Esophagus muscularis mucosa (tissue), 4 donors: ENCODE measurements around the gene SSBP2. TPM values are rescaled to one million over a fixed set of nuclear protein-coding genes. Genes with fewer than 3 reads are reported as not detected.

ENCODE experiments used
- DNase-seq: peaks from one replicate; pipeline ENCODE4 v3.0.0-alpha.2; 2017; ENCODE audit errors: extremely low spot score
- H3K27ac ChIP-seq, 4 donors: fragments of 200-600 bp; sonication (generic); replicated peaks in 1 of 4; 1 replicate in 3 of 4; 2 replicates in 1 of 4; pipeline ENCODE4 v1.5.1; 2016 to 2019; ENCODE audit warnings: mild to moderate bottlenecking in 1 of 4
- H3K27me3 ChIP-seq, 4 donors: fragments of 200-600 bp; sonication (generic); one replicate each; pipeline versions ENCODE4 v1.5.1 to v1.6.0; 2016 to 2019
- H3K36me3 ChIP-seq, 4 donors: fragments of 200-600 bp; sonication (generic); one replicate each; pipeline ENCODE4 v1.5.1; 2016 to 2019
- H3K4me1 ChIP-seq, 4 donors: fragments of 200-600 bp; sonication (generic); one replicate each; pipeline ENCODE4 v1.5.1; 2016 to 2019
- H3K4me3 ChIP-seq, 4 donors: fragments of 200-600 bp; sonication (generic); 1 replicate in 2 of 4; 2 replicates in 2 of 4; pipeline ENCODE4 v1.5.1; 2016 to 2019; ENCODE audit warnings: mild to moderate bottlenecking in 4 of 4, moderate library complexity in 1 of 4
- H3K9me3 ChIP-seq, 4 donors: fragments of 200-600 bp; sonication (generic); 1 replicate in 3 of 4; 2 replicates in 1 of 4; pipeline ENCODE4 v1.5.1; 2016 to 2019
- EP300 ChIP-seq: sonication (generic); formaldehyde crosslinking; IDR thresholded peaks from one replicate; pipeline ENCODE4 v1.6.1; 2017; ENCODE audit warnings: antibody characterized with exemption
- POLR2A ChIP-seq: fragments of 450-650 bp; IDR thresholded peaks from one replicate; pipeline ENCODE4 v1.6.1; 2017; ENCODE audit warnings: antibody characterized with exemption, moderate library complexity, mild to moderate bottlenecking, low read depth
- POLR2AphosphoS5 ChIP-seq, 2 donors: sonication (generic); formaldehyde crosslinking; IDR thresholded peaks; one replicate each; pipeline ENCODE4 v1.6.1; 2017; ENCODE audit warnings: antibody characterized with exemption in 2 of 2
- WGBS: methylation state at CpG from one replicate; pipeline ENCODE4 v1.1.5; 2018; 5-methylcytosine and 5-hydroxymethylcytosine counted together
- intact Hi-C: fragments of 100-400 bp; cut with DNase I; formaldehyde crosslinking; loops from one replicate; pipeline ENCODE4 v1.15.1; 2023
- total RNA-seq, 4 donors: library from RNA; depleted of rRNA; stranded (reverse); fragments of >200 nt; gene quantifications; one replicate each; pipeline versions ENCODE4 v1.1.0 to v1.2.1, GENCODE V29; 2016
- TF ChIP-seq, protein P1 (sequence below), 3 experiments: fragments of 200-600 bp in 2 of 3; fragments of 450-650 bp in 1 of 3; sonication (generic) in 2 of 3; IDR thresholded peaks; one replicate each; pipeline ENCODE4 v1.5.1; 2017 to 2019; ENCODE audit warnings: antibody characterized with exemption in 3 of 3, mild to moderate bottlenecking in 2 of 3, moderate library complexity in 1 of 3

SSBP2 gene
- total RNA-seq, 4 donors from 2014 or later, result 62.9 to 97.2 (median 74.2) TPM

GRCh38 chr5:81633471-81633870 is 117.4 kb downstream of the SSBP2 start:
- over 99% methylated on average over 3 of the region's 3 CpGs for WGBS
- Histone ChIP-seq H3K9me3 (no peaks in the 10 kb centered on the region), H3K4me3 (no peak overlapping the region), H3K27me3 (no peaks in the 10 kb centered on the region), H3K27ac (no peak overlapping the region), H3K36me3 (peaks cover 0 to 22% (median 6%) of the 10 kb centered on the region in 4 donors), H3K4me1 (peaks cover 0 to 16% (median under 1%) of the 10 kb centered on the region in 4 donors)
- no peak for TF ChIP-seq POLR2A
- TF ChIP-seq POLR2AphosphoS5 (IDR thresholded peaks at IDR 0.05), result no peak
- TF ChIP-seq, protein P1, sequence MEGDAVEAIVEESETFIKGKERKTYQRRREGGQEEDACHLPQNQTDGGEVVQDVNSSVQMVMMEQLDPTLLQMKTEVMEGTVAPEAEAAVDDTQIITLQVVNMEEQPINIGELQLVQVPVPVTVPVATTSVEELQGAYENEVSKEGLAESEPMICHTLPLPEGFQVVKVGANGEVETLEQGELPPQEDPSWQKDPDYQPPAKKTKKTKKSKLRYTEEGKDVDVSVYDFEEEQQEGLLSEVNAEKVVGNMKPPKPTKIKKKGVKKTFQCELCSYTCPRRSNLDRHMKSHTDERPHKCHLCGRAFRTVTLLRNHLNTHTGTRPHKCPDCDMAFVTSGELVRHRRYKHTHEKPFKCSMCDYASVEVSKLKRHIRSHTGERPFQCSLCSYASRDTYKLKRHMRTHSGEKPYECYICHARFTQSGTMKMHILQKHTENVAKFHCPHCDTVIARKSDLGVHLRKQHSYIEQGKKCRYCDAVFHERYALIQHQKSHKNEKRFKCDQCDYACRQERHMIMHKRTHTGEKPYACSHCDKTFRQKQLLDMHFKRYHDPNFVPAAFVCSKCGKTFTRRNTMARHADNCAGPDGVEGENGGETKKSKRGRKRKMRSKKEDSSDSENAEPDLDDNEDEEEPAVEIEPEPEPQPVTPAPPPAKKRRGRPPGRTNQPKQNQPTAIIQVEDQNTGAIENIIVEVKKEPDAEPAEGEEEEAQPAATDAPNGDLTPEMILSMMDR (IDR thresholded peaks at IDR 0.05), result no peak
- no peak for TF ChIP-seq EP300
- DNase-seq, result no peak
- intact Hi-C loops, result no loop called here

GRCh38 chr5:81632679-81633078 is 118.2 kb downstream of the SSBP2 start:
- Histone ChIP-seq H3K9me3 (no peaks in the 10 kb centered on the region), H3K4me3 (no peak overlapping the region), H3K27ac (no peak overlapping the region), H3K36me3 (peaks cover 0 to 22% (median 6%) of the 10 kb centered on the region in 4 donors), H3K27me3 (no peaks in the 10 kb centered on the region), H3K4me1 (peaks cover 0 to 14% (median under 1%) of the 10 kb centered on the region in 4 donors)
- TF ChIP-seq POLR2A, result no peak
- TF ChIP-seq, protein P1 (IDR thresholded peaks at IDR 0.05), result no peak
- no peak for TF ChIP-seq POLR2AphosphoS5 (IDR thresholded peaks at IDR 0.05)
- TF ChIP-seq EP300, result no peak
- no peak for DNase-seq
- intact Hi-C loops, result no loop called here

- Histone ChIP-seq H3K36me3 (peaks cover 0 to 22% (median 6%) of the 10 kb centered on the region in 4 donors), H3K4me3 (no peak overlapping the region), H3K9me3 (no peaks in the 10 kb centered on the region), H3K4me1 (peaks cover 0 to 22% (median 9%) of the 10 kb centered on the region in 4 donors), H3K27ac (no peak overlapping the region), H3K27me3 (no peaks in the 10 kb centered on the region)
- DNase-seq, result no peak
- WGBS, result 0% methylated on average over 1 of the region's 1 CpG
- TF ChIP-seq, protein P1 (IDR thresholded peaks at IDR 0.05), result no peak
- TF ChIP-seq POLR2A (no peak), POLR2AphosphoS5 (IDR thresholded peaks at IDR 0.05) (no peak), EP300 (no peak)
- intact Hi-C loops, result no loop called here
Measured at GRCh38 chr5:81631621-81632020, 119.3 kb downstream of the SSBP2 start.

GRCh38 chr5:81631124-81631523 is 119.8 kb downstream of the SSBP2 start:
- intact Hi-C loops, result no loop called here
- DNase-seq, result no peak
- Histone ChIP-seq H3K9me3 (no peaks in the 10 kb centered on the region), H3K4me1 (peaks cover 0 to 27% (median 14%) of the 10 kb centered on the region in 4 donors), H3K4me3 (no peak overlapping the region), H3K27me3 (no peaks in the 10 kb centered on the region), H3K36me3 (peaks cover 0 to 22% (median 5%) of the 10 kb centered on the region in 4 donors), H3K27ac (no peak overlapping the region)
- WGBS, result 58% methylated on average over 7 of the region's 7 CpGs
- no peak for TF ChIP-seq POLR2A
- TF ChIP-seq EP300, result no peak
- no peak for TF ChIP-seq POLR2AphosphoS5 (IDR thresholded peaks at IDR 0.05)
- TF ChIP-seq, protein P1 (IDR thresholded peaks at IDR 0.05), result no peak

DNA sequence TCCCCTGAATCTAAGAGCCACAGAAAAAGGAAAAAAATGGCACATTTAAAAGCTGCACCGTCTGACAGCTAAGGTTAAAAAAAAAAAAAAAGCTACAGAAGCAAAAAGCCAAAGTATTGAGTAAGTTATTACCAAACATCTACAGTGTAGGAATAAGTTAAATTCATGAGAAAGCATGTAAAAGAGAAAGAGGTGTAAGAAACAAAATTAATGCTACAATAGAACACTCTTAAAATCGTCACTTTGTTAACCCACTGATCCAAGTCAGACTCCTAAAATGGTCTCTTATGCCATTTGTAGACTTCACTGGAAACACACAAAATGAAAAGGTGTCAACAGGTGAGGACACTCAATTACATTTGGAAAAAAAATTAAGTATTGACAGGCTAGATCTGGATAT is 120.2 kb downstream of the SSBP2 start:
- TF ChIP-seq, protein P1 (IDR thresholded peaks at IDR 0.05), result no peak
- TF ChIP-seq POLR2A (no peak), EP300 (no peak), POLR2AphosphoS5 (IDR thresholded peaks at IDR 0.05) (no peak)
- no peaks in the 10 kb centered on the region for H3K27me3 ChIP-seq
- 75% methylated on average over 2 of the region's 2 CpGs for WGBS
- H3K4me3 ChIP-seq, result no peak overlapping the region
- H3K9me3 ChIP-seq, result no peaks in the 10 kb centered on the region
- intact Hi-C loops, result no loop called here
- peaks cover 0 to 18% (median 3%) of the 10 kb centered on the region in 4 donors for H3K36me3 ChIP-seq
- DNase-seq, result no peak
- H3K27ac ChIP-seq, result no peak overlapping the region
- peaks cover 0 to 32% (median 18%) of the 10 kb centered on the region in 4 donors for H3K4me1 ChIP-seq
